Panc1 (cell line): ENCODE measurements around the gene INPP5A. TPM values are rescaled to one million over a fixed set of nuclear protein-coding genes. Genes with fewer than 3 reads are reported as not detected.

ENCODE experiments used
- ATAC-seq: fragments of 200-7000 bp; cut with Tn5 transposase; 2 replicates; pipeline ENCODE4 v1.9.1; 2020; ENCODE audit warnings: mild to moderate bottlenecking, moderate library complexity
- BruUV-seq: library from RNA; stranded (reverse); fragments of 400-500 nt; replicated peaks from 2 replicates; lab custom pipeline; 2021; lab: Mats Ljungman, UMichigan
- CTCF ChIA-PET: fragments of 300-600 bp; sonication (Branson Sonifier 250); formaldehyde crosslinking; loops from one replicate; lab custom pipeline; 2022; ENCODE audit warnings: antibody characterized with exemption; lab: Charles Lee
- POLR2A ChIA-PET: fragments of 300-600 bp; sonication (Branson Sonifier 250); formaldehyde crosslinking; loops from one replicate; lab custom pipeline; 2022; ENCODE audit warnings: antibody characterized with exemption; lab: Charles Lee
- DNase-seq: peaks from one replicate; pipeline ENCODE4 v3.0.0-alpha.2; 2010; ENCODE audit warnings: low read depth, low spot score
- H3K27ac ChIP-seq: 2 replicates; pipeline ENCODE4 v1.5.1; 2011; ENCODE audit warnings: mild to moderate bottlenecking, low read length, inconsistent platforms
- H3K27me3 ChIP-seq: fragments of 200-500 bp; sonication (Bioruptor generic); 2 replicates; pipeline ENCODE4 v1.6.0; 2014; ENCODE audit warnings: low read length, inconsistent platforms; ENCODE audit not compliant: control insufficient read depth, insufficient read depth
- H3K36me3 ChIP-seq: fragments of 200-500 bp; sonication (Bioruptor generic); 2 replicates; pipeline ENCODE4 v1.5.1; 2014; ENCODE audit warnings: inconsistent platforms, mild to moderate bottlenecking, low read length, moderate library complexity; ENCODE audit not compliant: control insufficient read depth, insufficient read depth
- H3K4me1 ChIP-seq: 2 replicates; pipeline ENCODE4 v1.5.1; 2011; ENCODE audit warnings: inconsistent platforms, mild to moderate bottlenecking, low read length, moderate library complexity; ENCODE audit not compliant: control insufficient read depth, insufficient read depth
- H3K4me3 ChIP-seq, 2 experiments: 2 replicates each; pipeline ENCODE4 v1.5.1; 2011 to 2012; ENCODE audit warnings: low read depth in 2 of 2, low read length in 2 of 2, mild to moderate bottlenecking in 2 of 2, inconsistent platforms in 1 of 2, moderate library complexity in 1 of 2
- H3K9me3 ChIP-seq: fragments of 200-500 bp; sonication (Bioruptor generic); 2 replicates; pipeline ENCODE4 v1.5.1; 2014; ENCODE audit warnings: low read depth, mild to moderate bottlenecking, inconsistent platforms, low read length, moderate library complexity; ENCODE audit not compliant: control insufficient read depth, insufficient read depth
- CTCF ChIP-seq: fragments of 450-650 bp; IDR thresholded peaks from 2 replicates; pipeline ENCODE4 v1.5.1; 2017; ENCODE audit warnings: mild to moderate bottlenecking
- POLR2AphosphoS5 ChIP-seq: IDR thresholded peaks from 2 replicates; pipeline ENCODE4 v1.6.1; 2012; ENCODE audit warnings: mild to moderate bottlenecking, low read depth, low read length, moderate library complexity
- REST ChIP-seq, 2 experiments: IDR thresholded peaks; 2 replicates each; pipeline ENCODE4 v1.6.1; 2011 to 2012; ENCODE audit warnings: low read depth in 2 of 2, control low read depth in 1 of 2, low read length in 1 of 2, mild to moderate bottlenecking in 1 of 2, moderate library complexity in 1 of 2; ENCODE audit not compliant: insufficient read depth in 1 of 2
- SIN3A ChIP-seq: IDR thresholded peaks from 2 replicates; pipeline ENCODE4 v1.6.1; 2012; ENCODE audit warnings: low read depth, mild to moderate bottlenecking, low read length, moderate library complexity, borderline replicate concordance; ENCODE audit not compliant: insufficient read depth
- TCF7L2 ChIP-seq: IDR thresholded peaks from 2 replicates; pipeline ENCODE4 v1.6.1; 2011; ENCODE audit warnings: mild to moderate bottlenecking, low read depth, low read length, inconsistent platforms
- in situ Hi-C: cut with HindIII; loops from 2 replicates; pipeline ENCODE4 v1.10.0; 2016; ENCODE audit warnings: low sequenced_read_pairs, low pct_unique_long_range_greater_than_20kb
- intact Hi-C: fragments of 100-400 bp; cut with micrococcal nuclease; formaldehyde crosslinking; loops from one replicate; pipeline ENCODE4 v1.10.0; 2022; ENCODE audit not compliant: unreplicated experiment
- total RNA-seq: library from RNA; stranded (reverse); gene quantifications from one replicate; pipeline ENCODE4 v1.2.1, GENCODE V29; 2021; ENCODE audit not compliant: unreplicated experiment

The INPP5A gene
- total RNA-seq, 1 experiment from 2014 or later, result 60.0 TPM

GRCh38 chr10:132502544-132503300 lies 34.9 kb upstream of the INPP5A start:
- no TSS peak for BruUV-seq
- no peak for ATAC-seq

More at GRCh38 chr10:132502544-132503300, 34.9 kb upstream of the INPP5A start:
- DNase-seq, result no peak
- intact Hi-C loops, result no loop called here
- no peaks in the 10 kb centered on the region for H3K36me3 ChIP-seq
- H3K4me1 ChIP-seq, result no peaks in the 10 kb centered on the region
- H3K27me3 ChIP-seq, result no peaks in the 10 kb centered on the region
- ChIA-PET POLR2A (no interaction called here), CTCF (interaction anchor here (0.5 to 0.6 kb wide), 2 partner anchors 12 to 23 kb away, joined by 3 to 4 read pairs; no protein-coding TSS in a partner anchor)
- in situ Hi-C loops, result no loop called here
- no peak overlapping the region for H3K27ac ChIP-seq
- no peaks in the 10 kb centered on the region for H3K9me3 ChIP-seq
- H3K4me3 ChIP-seq, result no peak overlapping the region
- no peak for TF ChIP-seq POLR2AphosphoS5
- no peak for TF ChIP-seq SIN3A
- no peak for TF ChIP-seq CTCF
- no peak for TF ChIP-seq REST (IDR thresholded peaks at IDR 0.05; ENCODE audit: insufficient read depth in 1 of 2, low read depth in 2 of 2, low read length in 1 of 2)
- no peak for TF ChIP-seq TCF7L2
